GM23248 (cell line): ENCODE data around the gene KMT2A.

Source experiments
- EZH2 ChIP-seq: fragments of 200-600 bp; sonication (generic); IDR thresholded peaks from 2 replicates; pipeline ENCODE4 v1.6.1; 2018; ENCODE audit warnings: antibody characterized with exemption, mild to moderate bottlenecking; ENCODE audit not compliant: insufficient read depth, poor library complexity, severe bottlenecking
- EZH2phosphoT487 ChIP-seq: fragments of 200-600 bp; sonication (generic); IDR thresholded peaks from 2 replicates; pipeline ENCODE4 v1.6.1; 2018; ENCODE audit warnings: antibody characterized with exemption, moderate library complexity, mild to moderate bottlenecking, low read depth; ENCODE audit not compliant: insufficient read depth

DNA sequence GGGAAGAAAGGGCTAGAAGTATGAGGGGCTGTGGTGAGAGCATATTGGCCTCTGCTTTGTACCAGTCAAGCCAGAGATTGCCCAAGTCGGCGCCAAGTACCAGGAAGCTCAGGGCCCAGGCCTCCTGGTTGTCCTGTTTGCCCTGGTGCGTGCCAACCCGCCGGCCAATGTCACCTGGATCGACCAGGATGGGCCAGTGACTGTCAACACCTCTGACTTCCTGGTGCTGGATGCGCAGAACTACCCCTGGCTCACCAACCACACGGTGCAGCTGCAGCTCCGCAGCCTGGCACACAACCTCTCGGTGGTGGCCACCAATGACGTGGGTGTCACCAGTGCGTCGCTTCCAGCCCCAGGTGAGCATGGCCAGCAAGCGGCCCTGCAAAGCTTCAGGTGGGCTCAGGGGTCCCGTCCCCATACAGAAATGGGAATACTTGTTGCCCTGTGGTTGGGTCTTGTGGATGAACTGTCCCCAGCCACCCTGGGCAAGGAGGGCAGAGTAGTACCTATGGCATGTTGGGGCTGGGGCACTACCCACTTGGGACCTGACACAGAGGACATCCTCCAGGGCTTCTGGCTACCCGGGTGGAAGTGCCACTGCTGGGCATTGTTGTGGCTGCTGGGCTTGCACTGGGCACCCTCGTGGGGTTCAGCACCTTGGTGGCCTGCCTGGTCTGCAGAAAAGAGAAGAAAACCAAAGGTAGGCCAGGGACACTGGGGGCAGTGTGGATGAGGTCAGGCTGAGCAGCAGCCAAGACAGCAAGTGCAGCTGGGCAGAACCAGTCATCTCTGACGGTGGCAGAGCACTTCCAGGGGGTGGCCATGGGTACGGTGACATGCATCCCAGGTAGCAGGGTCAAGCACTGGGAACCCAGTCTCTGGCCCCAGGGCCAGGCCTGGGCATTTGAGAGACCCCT, 96.8 kb downstream of the KMT2A start:
- no peak for TF ChIP-seq EZH2
- no peak for TF ChIP-seq EZH2phosphoT487
